OCI-LY7 (cell line): ENCODE data around the gene HSD17B14.

Source experiments
- CTCF ChIP-seq: fragments of 200-600 bp; sonication (generic); conservative IDR thresholded peaks from 2 replicates; pipeline ENCODE4 v1.5.1; 2014; ENCODE audit warnings: mild to moderate bottlenecking, antibody characterized with exemption, low read length, moderate library complexity, mixed read lengths
- EZH2phosphoT487 ChIP-seq: fragments of 200-600 bp; sonication (generic); IDR thresholded peaks from 2 replicates; pipeline ENCODE4 v1.6.1; 2018; ENCODE audit warnings: low read depth, borderline replicate concordance, mild to moderate bottlenecking, mixed run types, antibody characterized with exemption, low read length, moderate library complexity, mixed read lengths

DNA sequence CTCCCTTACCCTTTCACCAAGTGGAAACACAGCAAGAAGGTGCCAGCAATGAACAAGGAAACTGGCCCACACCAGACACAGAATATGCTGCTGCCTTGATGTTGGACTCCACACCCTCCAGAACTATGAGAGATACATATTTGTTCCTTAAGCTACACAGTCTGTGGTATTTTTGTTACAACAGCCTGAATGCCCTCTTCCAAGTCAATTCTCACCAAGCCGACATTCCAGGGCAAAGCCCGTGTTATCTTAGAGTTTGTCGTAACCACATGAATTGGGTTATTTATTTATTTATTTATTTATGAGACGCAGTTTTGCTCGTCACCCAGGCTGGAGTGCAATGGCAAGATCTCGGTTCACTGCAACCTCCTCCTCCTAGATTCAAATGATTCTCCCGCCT is 66.0 kb downstream of the HSD17B14 start:
- TF ChIP-seq CTCF = no peak
- no peak for TF ChIP-seq EZH2phosphoT487
